Nephron (organoid): ENCODE results near the gene ST3GAL6.

Source experiments
- H3K27ac Mint-ChIP-seq, 3 experiments: 2 replicates each; pipeline ENCODE4 v1.8.0; 2020; ENCODE audit warnings: mixed read lengths in 3 of 3, mild to moderate bottlenecking in 2 of 3, moderate library complexity in 1 of 3
- H3K27me3 Mint-ChIP-seq: 2 replicates; pipeline ENCODE4 v1.8.0; 2021; ENCODE audit warnings: low read depth, mild to moderate bottlenecking, moderate library complexity, mixed read lengths
- H3K36me3 Mint-ChIP-seq: 2 replicates; pipeline ENCODE4 v1.8.0; 2020; ENCODE audit warnings: low read depth, mixed read lengths
- H3K4me1 Mint-ChIP-seq: 2 replicates; pipeline ENCODE4 v1.8.0; 2020; ENCODE audit warnings: mixed read lengths
- H3K4me3 Mint-ChIP-seq, 3 experiments: 2 replicates each; pipeline ENCODE4 v1.8.0; 2020; ENCODE audit warnings: mild to moderate bottlenecking in 3 of 3, mixed read lengths in 3 of 3, moderate library complexity in 2 of 3
- H3K9me3 Mint-ChIP-seq: 2 replicates; pipeline ENCODE4 v1.8.0; 2020; ENCODE audit warnings: mixed read lengths
- CTCF ChIP-seq, 3 experiments: fragments of 200-600 bp; sonication (generic); IDR thresholded peaks; one replicate each; pipeline ENCODE4 v1.5.0; 2021; ENCODE audit warnings: antibody characterized with exemption in 3 of 3; ENCODE audit not compliant: unreplicated experiment in 3 of 3

Gene ST3GAL6

GRCh38 chr3:98741121-98741716 is 21.9 kb upstream of the ST3GAL6 start:
- H3K4me3 Mint-ChIP-seq = no peak overlapping the region
- no peak for TF ChIP-seq CTCF (IDR thresholded peaks at IDR 0.05; ENCODE audit: unreplicated experiment in 3 of 3)
- H3K36me3 Mint-ChIP-seq = peaks cover 12% of the 10 kb centered on the region

GRCh38 chr3:98743071-98743470 is 20.1 kb upstream of the ST3GAL6 start:
- Mint-ChIP-seq H3K4me1 (no peaks in the 10 kb centered on the region), H3K9me3 (no peaks in the 10 kb centered on the region), H3K36me3 (peaks cover 4% of the 10 kb centered on the region), H3K27ac (peak overlapping the region in 2 of 3 experiments; percentile 55 to 90), H3K4me3 (no peak overlapping the region), H3K27me3 (peaks cover 3% of the 10 kb centered on the region)
- no peak for TF ChIP-seq CTCF (IDR thresholded peaks at IDR 0.05; ENCODE audit: unreplicated experiment in 3 of 3)

More at GRCh38 chr3:98741121-98741716, 21.9 kb upstream of the ST3GAL6 start:
- Mint-ChIP-seq H3K27me3 (peaks cover 7% of the 10 kb centered on the region), H3K4me1 (no peaks in the 10 kb centered on the region), H3K27ac (peak overlapping the region; percentile 17 to 90 (median 41)), H3K9me3 (no peaks in the 10 kb centered on the region)

DNA sequence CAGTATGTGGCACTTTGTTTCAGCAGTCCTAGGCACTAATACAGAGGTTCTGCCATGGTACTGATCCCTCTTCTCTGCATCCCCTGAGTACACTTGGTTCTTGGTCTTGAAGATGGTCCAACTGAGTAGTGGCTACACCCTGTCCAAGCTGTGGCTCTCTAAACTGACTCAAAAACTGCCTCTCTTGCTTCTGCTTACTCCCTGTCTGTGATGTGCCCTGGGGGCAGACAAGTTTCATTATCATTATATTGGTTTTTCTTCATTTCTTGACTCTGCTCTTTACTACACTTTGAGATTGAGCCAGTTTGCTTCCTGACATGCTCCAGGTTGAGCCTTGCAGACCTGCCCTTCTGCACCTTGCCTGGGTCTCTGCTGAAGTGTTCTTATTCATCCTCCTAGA is 18.9 kb upstream of the ST3GAL6 start:
- Mint-ChIP-seq H3K27me3 (no peaks in the 10 kb centered on the region), H3K27ac (peak overlapping the region; percentile 6 to 90 (median 56)), H3K4me3 (peak overlapping the region in 1 of 3 experiments; percentile 14), H3K36me3 (peaks cover 4% of the 10 kb centered on the region), H3K4me1 (no peaks in the 10 kb centered on the region), H3K9me3 (no peaks in the 10 kb centered on the region)
- no peak for TF ChIP-seq CTCF (IDR thresholded peaks at IDR 0.05; ENCODE audit: unreplicated experiment in 3 of 3)

DNA sequence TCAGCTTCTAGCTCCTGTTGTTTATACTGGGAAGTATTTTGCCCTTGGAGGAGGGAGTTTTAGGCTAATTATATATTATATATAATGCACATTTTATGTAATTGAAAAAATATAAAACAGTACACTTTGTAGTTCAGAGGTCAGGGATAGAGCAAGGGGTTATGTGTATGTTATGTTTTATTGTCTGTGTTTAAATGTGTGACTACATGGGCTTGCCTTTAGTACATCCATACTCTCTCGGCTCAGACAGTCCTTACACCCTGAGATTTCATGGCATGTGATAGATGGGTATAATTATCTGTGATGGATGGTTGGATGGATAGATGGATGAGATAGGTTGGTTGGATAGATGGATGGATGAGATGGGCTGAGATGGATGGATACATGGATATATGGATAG is 17.4 kb upstream of the ST3GAL6 start:
- peak overlapping the region in 2 of 3 experiments; percentile 6 to 11 for H3K27ac Mint-ChIP-seq
- no peak overlapping the region for H3K4me3 Mint-ChIP-seq
- TF ChIP-seq CTCF (IDR thresholded peaks at IDR 0.05; ENCODE audit: unreplicated experiment in 3 of 3) = no peak
- H3K27me3 Mint-ChIP-seq = no peaks in the 10 kb centered on the region
- H3K9me3 Mint-ChIP-seq = no peaks in the 10 kb centered on the region
- H3K36me3 Mint-ChIP-seq = peaks cover 4% of the 10 kb centered on the region
- H3K4me1 Mint-ChIP-seq = no peaks in the 10 kb centered on the region

DNA sequence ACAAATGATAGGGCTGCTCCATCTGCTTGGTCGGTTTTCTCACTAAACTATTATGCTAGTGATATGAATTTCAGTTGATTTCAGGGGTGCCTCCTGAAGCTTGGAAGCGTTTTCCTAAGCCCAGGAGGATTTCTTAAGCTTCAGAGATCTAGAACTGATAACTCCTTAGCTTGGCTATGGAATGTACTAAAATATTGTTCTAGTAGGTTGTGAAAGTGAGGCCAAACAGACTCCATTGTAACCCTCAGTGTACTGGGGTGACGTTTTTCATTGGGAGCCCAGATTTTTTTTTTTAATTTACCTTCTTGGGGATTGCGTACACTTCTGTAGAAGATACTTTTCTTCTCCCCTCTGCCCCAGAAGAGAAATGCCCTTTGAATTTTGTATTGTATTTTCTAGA is 17.0 kb upstream of the ST3GAL6 start:
- Mint-ChIP-seq H3K9me3 (no peaks in the 10 kb centered on the region), H3K4me1 (no peaks in the 10 kb centered on the region), H3K36me3 (peaks cover 4% of the 10 kb centered on the region), H3K4me3 (no peak overlapping the region), H3K27ac (peak overlapping the region in 2 of 3 experiments; percentile 6 to 11), H3K27me3 (no peaks in the 10 kb centered on the region)
- no peak for TF ChIP-seq CTCF (IDR thresholded peaks at IDR 0.05; ENCODE audit: unreplicated experiment in 3 of 3)

- Mint-ChIP-seq H3K27ac (peak overlapping the region in 2 of 3 experiments; percentile 38 to 84), H3K4me3 (peak overlapping the region in 1 of 3 experiments; percentile 2), H3K36me3 (peaks cover 4% of the 10 kb centered on the region), H3K4me1 (no peaks in the 10 kb centered on the region), H3K27me3 (no peaks in the 10 kb centered on the region), H3K9me3 (no peaks in the 10 kb centered on the region)
- no peak for TF ChIP-seq CTCF (IDR thresholded peaks at IDR 0.05; ENCODE audit: unreplicated experiment in 3 of 3)
These were observed 16.3 kb upstream of the ST3GAL6 start for GRCh38 chr3:98746882-98747281.
